Endothelial cell of umbilical vein (primary cell): ENCODE measurements around the gene CHD5. TPM values are rescaled to one million over a fixed set of nuclear protein-coding genes. Genes with fewer than 3 reads are reported as not detected.

Source experiments
- BruUV-seq: library from RNA; stranded (reverse); fragments of 400-500 nt; replicated peaks from 2 replicates; lab custom pipeline; 2021; lab: Mats Ljungman, UMichigan
- CTCF ChIA-PET: fragments of 300-600, 350-600 bp; sonication (Branson Sonifier 250); formaldehyde crosslinking; loops from one replicate; lab custom pipeline; 2021; ENCODE audit warnings: antibody characterized with exemption, inconsistent platforms; lab: Charles Lee
- POLR2A ChIA-PET: fragments of 300-600, 350-600 bp; sonication (Branson Sonifier 250); formaldehyde crosslinking; loops from one replicate; lab custom pipeline; 2021; ENCODE audit warnings: antibody characterized with exemption, inconsistent platforms; lab: Charles Lee
- DNase-seq: peaks from one replicate; pipeline ENCODE4 v3.0.0-alpha.2; 2011; ENCODE audit warnings: low read depth, low spot score
- FAIRE-seq: peaks from 2 replicates; lab custom pipeline; 2011; peaks lifted over from hg19 to GRCh38; lab: Jason Lieb, UNC
- H2AFZ ChIP-seq: 2 replicates; pipeline ENCODE4 v1.6.0; 2012; ENCODE audit warnings: low read depth, low read length, control low read depth, inconsistent platforms
- H3K27ac ChIP-seq: 2 replicates; pipeline ENCODE4 v1.5.1; 2011; ENCODE audit warnings: low read depth, mild to moderate bottlenecking, control low read depth, low read length, moderate library complexity; ENCODE audit not compliant: insufficient read depth
- H3K27me3 ChIP-seq, 2 experiments: 2 replicates each; pipeline versions ENCODE4 v1.6.0 to v1.6.1; 2011; ENCODE audit warnings: low read length in 2 of 2, mixed read lengths in 1 of 2; ENCODE audit not compliant: control insufficient read depth in 2 of 2, insufficient read depth in 2 of 2
- H3K36me3 ChIP-seq, 2 experiments: 2 replicates in 1 of 2; 3 replicates in 1 of 2; pipeline ENCODE4 v1.5.1; 2011; ENCODE audit warnings: low read length in 2 of 2, mild to moderate bottlenecking in 1 of 2, moderate library complexity in 1 of 2; ENCODE audit not compliant: control insufficient read depth in 2 of 2, insufficient read depth in 2 of 2; ENCODE audit errors: extremely low read depth in 1 of 2
- H3K4me1 ChIP-seq: 3 replicates; pipeline ENCODE4 v1.5.1; 2011; ENCODE audit warnings: mild to moderate bottlenecking, low read length; ENCODE audit not compliant: control insufficient read depth, insufficient read depth; ENCODE audit errors: extremely low read depth
- H3K4me2 ChIP-seq: 2 replicates; pipeline ENCODE4 v1.6.1; 2011; ENCODE audit warnings: low read length, control low read depth, mixed read lengths; ENCODE audit not compliant: insufficient read depth
- H3K4me3 ChIP-seq, 3 experiments: fragments of 200-600 bp in 1 of 3; sonication (generic), shearing (Covaris generic) in 1 of 3; replicated peaks in 1 of 3; 2 replicates each; pipeline ENCODE4 v1.5.1; 2011 to 2016; ENCODE audit warnings: control low read depth in 3 of 3, low read length in 3 of 3, mild to moderate bottlenecking in 2 of 3, inconsistent platforms in 1 of 3, low read depth in 1 of 3, moderate library complexity in 1 of 3; ENCODE audit not compliant: insufficient read depth in 1 of 3
- H3K79me2 ChIP-seq: 2 replicates; pipeline ENCODE4 v1.6.0; 2012; ENCODE audit warnings: low read length, inconsistent platforms; ENCODE audit not compliant: control insufficient read depth, insufficient read depth
- H3K9ac ChIP-seq: replicated peaks from 2 replicates; pipeline ENCODE3; 2011; ENCODE audit warnings: low read length, control low read depth; ENCODE audit not compliant: insufficient read depth; ENCODE audit errors: extremely low read depth
- H3K9me1 ChIP-seq: replicated peaks from 3 replicates; pipeline ENCODE4 v1.6.0; 2011; ENCODE audit warnings: mild to moderate bottlenecking, low read length; ENCODE audit not compliant: control insufficient read depth, insufficient read depth; ENCODE audit errors: extremely low read depth
- H3K9me3 ChIP-seq: replicated peaks from 2 replicates; pipeline ENCODE4 v1.5.1; 2012; ENCODE audit warnings: low read length, inconsistent platforms; ENCODE audit not compliant: control insufficient read depth, insufficient read depth
- H4K20me1 ChIP-seq: replicated peaks from 2 replicates; pipeline ENCODE3; 2011; ENCODE audit warnings: mild to moderate bottlenecking, low read length; ENCODE audit not compliant: control insufficient read depth, insufficient read depth; ENCODE audit errors: extremely low read depth
- GATA2 ChIP-seq: IDR thresholded peaks from 2 replicates; pipeline ENCODE4 v1.7.0; 2011; ENCODE audit warnings: low read depth, mild to moderate bottlenecking, moderate library complexity, mixed read lengths, low read length; ENCODE audit not compliant: insufficient read length, insufficient read depth
- JUN ChIP-seq: IDR thresholded peaks from 2 replicates; pipeline ENCODE4 v1.6.1; 2011; ENCODE audit warnings: borderline replicate concordance, low read depth; ENCODE audit not compliant: insufficient read length, insufficient read depth
- MAX ChIP-seq: IDR thresholded peaks from 2 replicates; pipeline ENCODE4 v1.6.1; 2011; ENCODE audit not compliant: insufficient read depth, insufficient read length
- MYC ChIP-seq: IDR thresholded peaks from one replicate; pipeline ENCODE4 v1.6.1; 2011; ENCODE audit warnings: mild to moderate bottlenecking, low read depth, low read length
- POLR2A ChIP-seq: IDR thresholded peaks from 2 replicates; pipeline ENCODE4 v1.6.1; 2012; ENCODE audit warnings: low read depth, mild to moderate bottlenecking, control low read depth, low read length
- POLR2AphosphoS5 ChIP-seq: IDR thresholded peaks from 2 replicates; pipeline ENCODE4 v1.6.1; 2012; ENCODE audit warnings: low read depth, mild to moderate bottlenecking, control low read depth, low read length, moderate library complexity; ENCODE audit not compliant: insufficient read depth
- dilution Hi-C: fragments of 300-500 bp; cut with MboI; formaldehyde crosslinking; loops from one replicate; pipeline ENCODE4 v1.15.0; 2019; ENCODE audit warnings: low sequenced_read_pairs; ENCODE audit not compliant: extremely low pct_ligation_motif_present
- intact Hi-C: fragments of 100-400 bp; cut with micrococcal nuclease; formaldehyde crosslinking; loops from one replicate; pipeline ENCODE4 v1.10.0; 2022
- polyA plus RNA-seq, 4 experiments: library from polyadenylated mRNA; depleted of rRNA in 3 of 4; stranded (reverse) in 3 of 4; unstranded in 1 of 4; fragments of >200 nt; gene quantifications; 2 replicates each; pipeline versions ENCODE4 v1.2.1 to v1.2.3, GENCODE V29; 2011 to 2012; ENCODE audit warnings: missing spikeins in 1 of 4
- total RNA-seq: library from RNA; stranded (reverse); gene quantifications from 2 replicates; pipeline ENCODE4 v1.2.3, GENCODE V29; 2021
- TF ChIP-seq, protein P1 (sequence below), 2 donors: IDR thresholded peaks; 1 replicate in 1 of 2; 2 replicates in 1 of 2; pipeline ENCODE4 v1.5.1; 2011; ENCODE audit warnings: low read length in 2 of 2, mild to moderate bottlenecking in 2 of 2, moderate library complexity in 2 of 2, control low read depth in 1 of 2, inconsistent platforms in 1 of 2, low read depth in 1 of 2; ENCODE audit not compliant: insufficient read depth in 1 of 2; ENCODE audit errors: extremely low read depth in 1 of 2

The CHD5 gene
- total and polyA plus RNA-seq, 2 donors (not counting 3 experiments of a cell fraction or from before 2014, with no cell fraction given) = 0.04 to 0.11 TPM

GRCh38 chr1:6130596-6130995 lies 49.5 kb downstream of the CHD5 start:
- CTCF ChIA-PET = no interaction called here

More at GRCh38 chr1:6130596-6130995, 49.5 kb downstream of the CHD5 start:
- Histone ChIP-seq H3K36me3 (no peaks in the 10 kb centered on the region), H3K4me2 (no peak overlapping the region), H3K79me2 (no peaks in the 10 kb centered on the region), H3K4me3 (no peak overlapping the region), H3K4me1 (no peaks in the 10 kb centered on the region), H3K27ac (no peak overlapping the region), H4K20me1 (no peaks in the 10 kb centered on the region), H2AFZ (no peak overlapping the region), H3K27me3 (no peaks in the 10 kb centered on the region), H3K9me3 (no peaks in the 10 kb centered on the region), H3K9me1 (no peaks in the 10 kb centered on the region), H3K9ac (no peak overlapping the region)
- dilution Hi-C loops = no loop called here
- POLR2A ChIA-PET = no interaction called here
- no TSS peak for BruUV-seq
- no peak for DNase-seq
- TF ChIP-seq MYC (no peak), JUN (no peak), GATA2 (no peak), POLR2AphosphoS5 (no peak), POLR2A (no peak), MAX (no peak)
- TF ChIP-seq, protein P1, sequence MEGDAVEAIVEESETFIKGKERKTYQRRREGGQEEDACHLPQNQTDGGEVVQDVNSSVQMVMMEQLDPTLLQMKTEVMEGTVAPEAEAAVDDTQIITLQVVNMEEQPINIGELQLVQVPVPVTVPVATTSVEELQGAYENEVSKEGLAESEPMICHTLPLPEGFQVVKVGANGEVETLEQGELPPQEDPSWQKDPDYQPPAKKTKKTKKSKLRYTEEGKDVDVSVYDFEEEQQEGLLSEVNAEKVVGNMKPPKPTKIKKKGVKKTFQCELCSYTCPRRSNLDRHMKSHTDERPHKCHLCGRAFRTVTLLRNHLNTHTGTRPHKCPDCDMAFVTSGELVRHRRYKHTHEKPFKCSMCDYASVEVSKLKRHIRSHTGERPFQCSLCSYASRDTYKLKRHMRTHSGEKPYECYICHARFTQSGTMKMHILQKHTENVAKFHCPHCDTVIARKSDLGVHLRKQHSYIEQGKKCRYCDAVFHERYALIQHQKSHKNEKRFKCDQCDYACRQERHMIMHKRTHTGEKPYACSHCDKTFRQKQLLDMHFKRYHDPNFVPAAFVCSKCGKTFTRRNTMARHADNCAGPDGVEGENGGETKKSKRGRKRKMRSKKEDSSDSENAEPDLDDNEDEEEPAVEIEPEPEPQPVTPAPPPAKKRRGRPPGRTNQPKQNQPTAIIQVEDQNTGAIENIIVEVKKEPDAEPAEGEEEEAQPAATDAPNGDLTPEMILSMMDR (IDR thresholded peaks at IDR 0.05; ENCODE audit: extremely low read depth in 1 of 2, insufficient read depth in 1 of 2, low read depth in 1 of 2, low read length in 2 of 2) = no peak
- intact Hi-C loops = no loop called here
- no peak for FAIRE-seq
